NCI-H1417 (cell line): ENCODE results near the gene MYMK.

Source experiments
- DNase-seq, 3 experiments: peaks; one replicate each; lab custom pipeline; 2025; lab: John Stamatoyannopoulos, UW

The MYMK gene

DNA sequence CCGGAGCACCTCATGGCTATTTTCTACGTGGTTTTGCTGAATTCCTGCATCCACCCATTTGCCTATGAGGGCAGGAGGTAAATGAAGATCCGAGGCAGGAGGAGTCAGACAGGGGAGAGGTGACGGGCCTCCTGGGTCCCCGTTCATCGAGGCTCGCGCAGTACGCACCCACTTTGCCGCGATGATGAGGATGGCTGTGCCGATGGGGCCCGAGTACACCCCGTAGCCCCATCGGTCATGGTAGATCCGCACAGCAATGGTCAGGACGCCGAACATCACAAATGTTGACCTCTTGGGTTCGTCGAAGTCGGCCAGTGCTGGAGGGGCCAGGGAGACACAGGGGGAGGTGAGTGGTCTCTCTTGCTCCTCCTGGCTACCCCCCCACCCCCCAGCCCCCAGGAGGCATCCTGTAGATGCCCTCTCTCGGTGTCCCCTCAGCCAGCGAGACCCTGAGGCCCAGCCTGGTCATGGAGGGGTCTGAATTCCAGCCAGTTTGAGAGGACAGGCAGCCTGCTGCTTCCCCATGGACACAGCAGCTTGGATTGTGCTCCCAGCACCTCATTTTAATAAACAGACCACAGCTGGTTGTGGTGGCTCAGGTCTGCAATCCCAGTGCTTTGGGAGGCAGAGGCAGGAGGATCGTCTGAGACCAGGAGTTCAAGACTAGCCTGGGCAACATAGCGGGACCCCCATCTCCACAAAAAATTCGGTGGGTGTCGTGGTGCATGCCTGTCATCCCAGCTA is 5.9 kb downstream of the MYMK start:
- no peak for DNase-seq

DNA sequence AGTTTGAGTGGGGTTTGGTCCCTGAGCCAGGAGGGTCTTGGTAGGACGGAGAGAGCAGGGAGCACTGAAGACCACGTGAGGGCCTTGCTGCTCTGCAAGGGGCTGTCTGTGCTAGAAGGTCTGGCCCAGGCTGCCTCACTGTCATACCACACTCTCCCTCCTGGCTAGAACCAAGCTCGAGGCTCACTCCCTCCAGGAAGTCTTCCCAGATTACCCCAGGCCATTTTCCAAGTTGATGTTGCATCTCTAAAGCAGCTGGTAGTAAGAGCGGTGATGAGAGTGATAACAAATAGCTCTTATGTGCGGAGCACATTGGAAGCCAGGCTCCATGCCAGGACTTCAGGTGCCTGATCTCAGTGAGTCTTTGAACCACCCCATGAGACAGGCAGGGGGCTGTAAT is 6.6 kb downstream of the MYMK start:
- DNase-seq: no peak

DNA sequence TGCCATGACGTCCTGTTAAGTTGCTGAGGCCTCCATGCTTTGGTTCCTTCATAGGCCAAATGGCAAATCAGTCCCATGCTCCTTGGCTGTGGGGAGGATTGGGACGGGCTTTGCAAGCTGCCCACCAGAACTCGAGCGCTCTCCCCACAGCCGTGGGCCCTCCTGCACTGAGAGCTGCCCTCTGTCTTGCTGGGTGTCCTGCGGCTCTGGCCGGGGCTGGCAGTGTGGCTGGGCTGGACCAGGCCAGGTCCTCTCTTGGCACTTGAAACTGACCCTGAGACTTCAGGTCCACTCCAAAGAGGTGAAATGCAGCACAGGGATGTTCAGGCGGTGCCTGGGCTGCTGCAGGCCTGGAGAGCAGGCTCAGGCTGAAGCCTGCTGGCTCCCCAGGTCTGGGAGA is 7.0 kb downstream of the MYMK start:
- no peak for DNase-seq

DNA sequence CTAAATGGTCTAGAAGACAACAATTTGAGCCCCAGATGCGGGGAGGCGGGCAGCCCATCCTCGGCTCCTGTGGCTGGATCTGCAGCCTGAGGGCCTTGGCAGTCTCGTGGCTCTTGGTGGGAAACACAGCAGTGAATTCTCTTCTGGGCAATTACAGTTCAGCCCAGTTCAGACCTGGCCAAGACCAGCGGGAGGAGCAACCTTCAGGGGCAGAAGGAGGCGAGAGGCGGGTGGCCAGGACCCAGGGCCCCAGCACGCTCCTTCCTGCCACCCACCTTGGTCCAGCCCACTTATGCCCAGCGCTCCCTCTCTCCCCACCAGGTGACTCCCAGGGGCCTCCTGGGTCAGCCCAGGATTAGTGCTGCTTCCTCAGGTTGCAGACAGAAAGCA is 7.8 kb downstream of the MYMK start:
- no peak for DNase-seq

DNA sequence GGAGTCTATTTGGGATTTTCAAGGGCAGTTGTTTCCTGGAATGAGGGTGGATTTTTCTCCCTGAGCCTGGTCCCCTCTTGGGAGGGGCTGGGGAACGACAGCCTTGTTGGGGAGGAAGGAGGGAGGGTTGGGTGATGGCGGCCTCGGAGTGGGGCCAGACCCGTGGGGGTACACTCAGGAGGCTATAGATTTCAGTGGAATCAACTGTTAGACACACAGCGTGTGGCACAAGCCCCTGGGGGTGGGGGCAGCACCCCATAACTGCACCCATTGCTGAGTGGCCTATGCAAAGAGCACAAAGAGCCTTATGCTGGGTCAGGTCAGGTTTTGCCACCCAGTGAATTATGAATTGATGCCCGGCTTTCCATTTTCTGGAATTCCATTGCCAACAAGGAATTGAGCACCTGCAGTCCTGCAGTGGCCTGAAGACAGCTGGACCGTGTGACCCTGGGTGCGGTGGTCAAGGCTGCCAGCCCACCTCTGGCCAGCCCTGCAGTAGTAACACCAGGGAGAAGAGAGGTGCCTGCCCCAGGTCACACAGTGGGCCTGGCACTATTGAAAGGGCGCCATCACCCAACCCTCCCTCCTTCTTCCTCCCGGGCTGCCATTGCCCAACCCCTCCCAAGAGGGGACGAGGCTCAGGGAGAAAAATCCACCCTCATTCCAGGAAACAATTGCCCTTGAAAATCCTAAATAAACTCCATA is 8.4 kb downstream of the MYMK start:
- DNase-seq: no peak

DNA sequence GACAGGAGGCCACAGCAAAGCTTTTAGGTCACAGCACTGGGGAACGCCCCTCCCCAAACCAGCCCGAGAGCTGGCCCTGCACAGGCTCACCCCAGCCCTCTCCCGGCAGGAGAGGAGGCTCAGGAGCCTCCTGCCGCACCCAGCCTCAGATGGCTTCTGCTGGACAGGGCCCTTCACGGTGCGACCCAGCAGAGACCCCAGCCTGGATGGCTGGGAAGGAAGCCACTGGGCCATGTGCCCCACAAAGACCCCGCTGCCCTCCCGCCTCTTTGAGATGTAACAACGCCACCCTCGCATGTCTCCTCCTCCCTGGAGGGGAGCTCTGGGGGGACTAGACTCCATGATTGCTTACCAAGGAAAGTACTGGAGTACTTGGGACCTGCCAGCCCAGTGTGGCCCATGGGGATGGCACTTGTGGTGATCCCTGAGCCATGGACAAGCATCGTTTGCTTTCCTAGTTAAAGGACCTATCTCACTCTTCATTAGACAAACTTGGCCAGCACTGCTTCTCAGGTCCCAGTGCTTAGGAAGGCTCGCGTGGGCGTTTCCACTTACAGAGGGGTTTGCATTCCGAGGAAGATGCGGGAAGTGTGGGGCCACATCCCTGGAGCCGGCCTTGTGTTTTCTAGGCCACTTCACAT is 9.0 kb downstream of the MYMK start:
- no peak for DNase-seq

DNA sequence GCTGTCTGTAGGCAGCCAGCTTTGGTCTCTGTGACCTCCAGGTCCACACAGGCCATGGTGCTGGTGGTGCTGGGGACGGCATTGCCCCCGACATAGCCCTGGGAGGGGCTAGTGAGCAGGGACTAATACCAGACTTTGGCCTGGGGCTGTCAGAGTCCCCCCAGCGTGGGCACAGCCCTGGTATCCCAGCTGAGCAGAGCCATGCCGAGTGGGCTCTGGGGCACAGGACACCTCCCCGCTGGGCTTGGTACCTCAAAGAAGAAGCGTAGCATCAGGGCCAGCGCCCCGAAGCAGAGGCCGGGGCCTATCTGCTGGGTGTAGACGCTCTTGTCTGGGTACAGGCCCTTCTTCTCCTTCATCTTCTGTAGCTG is 9.5 kb downstream of the MYMK start:
- DNase-seq: no peak

DNA sequence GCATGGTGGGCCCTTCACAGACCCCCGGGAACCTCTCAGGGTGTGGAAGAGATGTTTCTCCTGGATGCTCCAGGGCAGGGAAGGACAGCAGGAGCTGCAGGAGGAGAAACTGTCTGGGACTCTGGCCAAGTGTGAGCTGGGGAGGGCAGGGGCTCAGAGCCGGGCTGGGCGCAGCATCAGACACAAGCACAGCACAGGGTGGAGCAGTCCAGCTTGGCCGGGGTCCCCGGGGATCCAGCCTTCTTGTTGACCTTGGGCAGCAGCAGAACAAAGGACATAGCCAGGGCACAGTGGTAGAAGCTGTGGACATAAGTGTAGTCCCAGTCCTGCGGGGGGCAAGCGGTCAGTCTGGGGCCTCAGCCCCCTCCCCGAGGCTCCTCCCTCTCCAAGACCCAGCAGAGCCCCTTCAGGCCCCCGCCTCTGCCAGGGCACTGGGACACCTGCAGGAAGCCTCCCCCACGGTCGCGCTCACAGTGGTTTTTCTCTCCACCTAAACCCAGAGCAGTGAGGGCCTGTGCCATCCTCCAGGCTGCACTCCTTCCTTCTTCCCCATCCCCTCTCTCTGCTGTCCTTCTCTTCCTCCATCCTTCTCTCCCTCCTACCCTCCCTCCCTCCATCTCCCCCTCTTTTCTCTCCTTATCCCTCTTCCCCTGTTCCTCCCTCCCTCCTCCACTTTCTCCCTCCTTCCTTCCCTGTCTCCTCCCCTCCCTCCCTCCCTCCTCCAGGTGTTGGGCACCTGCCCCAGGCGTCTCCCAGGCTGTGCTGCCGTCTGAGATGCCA is 10.1 kb downstream of the MYMK start:
- peak; percentile 5 to 78 (median 70) for DNase-seq

DNA sequence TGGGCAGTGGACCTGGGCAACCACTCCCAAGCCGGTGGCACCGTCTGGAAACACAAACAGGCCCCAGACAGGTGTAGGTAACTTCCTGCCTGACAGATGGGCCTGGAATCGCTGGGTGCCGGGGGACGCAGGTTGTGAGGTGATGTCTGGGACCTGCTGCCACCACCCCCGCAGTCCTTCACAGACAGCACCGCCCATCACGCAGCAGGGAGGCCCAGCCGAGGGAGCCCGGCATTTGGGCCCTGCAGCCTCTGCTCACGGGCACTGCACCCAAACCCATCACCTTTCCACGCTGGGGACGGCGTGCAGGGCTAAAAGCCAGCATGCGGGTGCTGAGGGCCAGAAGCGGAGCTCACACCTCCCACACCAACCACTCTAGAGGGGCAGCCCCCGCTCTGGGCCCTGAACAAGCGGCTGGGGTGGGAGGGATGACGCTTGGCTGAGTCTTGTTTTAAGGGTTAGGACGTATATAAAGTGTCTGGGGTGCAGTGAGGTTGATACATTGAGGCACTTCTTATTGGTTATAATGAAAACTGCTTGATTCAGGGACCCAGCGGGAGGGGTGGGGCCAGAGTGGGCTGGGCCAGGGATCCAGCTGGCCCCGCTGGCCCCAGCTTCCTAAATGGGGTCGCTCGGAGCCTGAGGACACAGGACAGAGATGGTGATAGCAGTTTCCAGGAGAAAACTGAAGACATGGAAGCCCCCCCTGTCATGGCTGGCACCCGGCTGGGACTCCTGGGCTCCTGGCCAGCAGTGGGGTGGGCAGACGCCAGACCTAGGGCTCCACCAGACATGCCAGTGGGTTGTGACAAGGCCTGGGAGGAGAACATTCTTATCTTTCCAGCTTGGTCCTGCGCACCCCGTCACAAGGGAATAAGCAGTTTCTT is 11.3 kb downstream of the MYMK start:
- peak in 2 of 3 experiments; percentile 75 to 83 for DNase-seq

DNA sequence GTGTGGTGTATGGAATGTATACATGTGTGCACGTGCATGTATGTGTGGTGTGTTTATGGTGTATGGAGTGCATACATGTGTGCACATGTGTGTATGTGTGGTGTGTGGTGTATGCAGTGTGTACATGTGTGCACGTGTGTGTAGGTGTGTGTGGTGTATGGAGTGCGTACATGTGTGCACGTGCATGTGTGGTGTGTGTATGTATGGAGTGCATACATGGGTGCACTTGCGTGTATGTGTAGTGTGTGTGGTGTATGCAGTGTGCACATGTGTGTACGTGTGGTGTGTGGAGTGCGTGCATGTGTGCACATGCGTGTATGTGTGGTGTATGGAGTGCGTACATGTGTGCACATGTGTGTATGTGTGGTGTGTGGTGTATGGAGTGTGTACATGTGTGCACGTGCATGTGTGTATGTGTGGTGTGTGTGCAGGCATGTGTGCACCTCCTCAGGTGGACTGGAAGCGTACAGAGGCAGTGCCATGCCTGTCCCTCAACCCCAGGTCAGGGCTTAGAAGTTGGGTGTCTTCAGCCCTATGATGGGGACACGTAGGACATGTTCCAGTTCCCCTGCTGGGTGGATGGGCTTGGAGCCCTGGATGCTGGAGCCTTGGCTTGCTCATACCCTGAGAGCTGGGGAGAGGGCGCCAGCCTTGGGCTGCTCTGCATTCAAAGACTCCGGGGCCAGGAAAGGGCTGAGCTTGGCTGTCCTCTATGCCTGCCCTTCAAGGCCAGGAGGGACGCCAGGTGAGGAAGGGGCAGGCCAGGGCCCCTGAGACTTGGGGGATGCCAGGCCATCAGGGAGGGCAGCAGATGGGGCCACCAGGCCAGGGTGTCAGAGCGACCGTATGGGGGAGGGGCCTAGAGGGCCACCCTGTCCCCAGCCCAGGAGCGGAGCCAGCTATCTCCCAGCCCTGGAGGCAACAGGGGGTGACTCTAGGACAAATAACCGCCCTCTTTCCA is 12.2 kb downstream of the MYMK start:
- no peak for DNase-seq

DNA sequence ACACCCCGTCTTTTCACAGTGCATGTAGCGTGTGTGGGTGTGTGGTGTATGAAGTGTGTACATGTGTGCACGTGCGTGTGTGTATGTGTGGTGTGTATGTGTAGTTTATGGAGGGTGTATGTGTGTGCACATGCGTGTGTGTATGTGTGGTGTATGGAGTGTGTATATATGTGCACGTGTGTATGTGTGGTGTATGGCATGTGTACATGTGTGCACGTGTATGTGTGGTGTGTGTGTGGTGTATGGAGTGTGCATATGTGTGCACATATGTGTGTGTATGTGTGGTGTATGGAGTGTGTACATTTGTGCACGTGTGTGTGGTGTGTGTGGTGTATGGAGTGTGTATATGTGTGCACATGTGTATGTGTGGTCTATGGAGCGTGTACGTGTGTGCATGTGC is 13.2 kb downstream of the MYMK start:
- DNase-seq: no peak

DNA sequence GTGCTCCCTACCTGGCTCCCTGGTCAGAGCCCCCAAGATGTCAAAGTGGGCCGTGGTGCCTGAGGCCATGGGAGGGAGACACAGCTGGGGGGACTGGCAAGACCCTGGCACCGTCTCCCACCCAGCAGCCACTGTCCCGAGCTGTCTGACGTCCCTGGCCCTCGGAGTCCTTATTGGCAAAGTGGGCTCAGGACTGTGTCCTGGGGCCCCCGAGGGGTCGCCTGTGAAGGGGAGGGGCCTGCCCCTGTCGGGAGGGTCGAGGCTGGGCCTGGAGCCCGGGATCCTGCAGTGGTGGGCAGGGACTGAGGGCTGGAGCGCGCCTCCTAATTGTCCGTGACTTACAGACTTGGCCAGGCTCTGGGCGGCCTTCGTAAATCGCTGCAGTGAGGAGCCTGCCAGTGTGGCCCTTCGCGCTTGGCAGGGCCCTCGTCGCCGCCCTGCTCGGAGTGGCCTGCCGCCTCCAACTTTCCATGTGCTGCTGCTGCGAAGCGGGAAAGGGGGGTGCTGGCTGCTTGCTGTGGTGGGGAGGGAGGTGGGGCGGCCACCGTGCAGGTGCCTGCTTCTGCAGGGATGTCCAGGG is 13.7 kb downstream of the MYMK start:
- no peak for DNase-seq

DNA sequence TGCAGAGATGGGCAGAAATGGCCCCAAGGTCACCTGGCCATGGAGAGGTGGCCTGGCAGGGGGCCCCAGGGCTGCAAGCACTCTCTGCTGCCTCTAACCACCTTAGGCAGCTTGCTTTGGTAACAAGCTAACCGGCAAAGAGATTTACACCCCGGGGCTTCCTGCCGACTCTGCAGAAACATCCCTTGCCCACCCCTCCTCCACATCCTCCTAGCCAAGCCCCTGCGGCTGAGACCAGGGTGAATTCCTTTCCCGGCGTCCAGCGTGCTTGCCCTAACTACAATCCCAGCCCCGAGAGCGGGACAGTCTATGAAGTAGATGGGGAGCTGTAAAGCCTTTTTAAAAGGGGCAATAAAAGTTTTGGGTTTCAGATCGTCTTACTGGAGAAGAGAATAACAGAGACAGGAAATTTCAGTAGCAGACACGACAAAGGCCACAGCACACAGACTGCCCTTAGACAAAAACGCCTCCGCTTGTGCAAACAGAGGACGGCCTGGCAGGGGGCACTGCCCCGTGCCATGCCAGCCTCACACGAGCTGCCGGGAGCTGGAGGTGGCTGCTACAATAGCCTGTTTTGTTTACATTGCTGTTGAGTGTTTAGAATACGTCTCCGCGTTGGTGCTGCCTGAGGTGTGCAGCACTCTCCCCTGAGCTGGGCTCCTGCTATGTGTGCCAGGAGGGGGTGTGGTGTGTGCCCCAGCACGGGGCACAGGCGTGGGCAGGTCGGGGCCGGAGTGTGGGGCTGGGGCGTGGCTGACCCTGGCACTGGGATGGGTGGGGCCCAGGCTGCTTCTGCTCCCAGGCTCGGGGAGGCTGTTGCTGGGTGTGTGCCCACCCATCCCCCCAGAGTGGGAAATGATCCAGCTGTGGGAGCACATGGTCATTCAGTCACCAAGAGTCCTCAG is 15.3 kb downstream of the MYMK start:
- peak; percentile 6 to 98 (median 95) for DNase-seq

DNA sequence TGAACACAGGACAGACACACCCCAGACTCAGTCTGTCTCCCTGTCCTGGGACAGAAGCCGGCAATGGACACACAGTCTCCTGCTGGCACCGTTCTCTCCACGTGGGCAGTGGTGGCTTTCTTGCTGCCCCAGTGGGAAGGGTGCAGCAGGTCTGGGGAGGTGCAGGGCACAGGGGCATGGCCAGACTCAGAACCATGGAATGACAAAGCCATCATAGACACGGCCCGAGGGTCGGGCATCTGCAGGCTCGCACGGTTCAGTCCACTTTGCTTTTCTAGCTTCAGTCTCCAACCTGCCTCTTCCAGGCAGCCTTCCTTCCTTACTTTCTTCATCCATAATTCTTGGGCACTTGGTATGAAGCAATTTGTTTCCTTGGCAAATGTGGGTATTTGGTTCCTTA is 16.7 kb downstream of the MYMK start:
- DNase-seq: no peak

DNA sequence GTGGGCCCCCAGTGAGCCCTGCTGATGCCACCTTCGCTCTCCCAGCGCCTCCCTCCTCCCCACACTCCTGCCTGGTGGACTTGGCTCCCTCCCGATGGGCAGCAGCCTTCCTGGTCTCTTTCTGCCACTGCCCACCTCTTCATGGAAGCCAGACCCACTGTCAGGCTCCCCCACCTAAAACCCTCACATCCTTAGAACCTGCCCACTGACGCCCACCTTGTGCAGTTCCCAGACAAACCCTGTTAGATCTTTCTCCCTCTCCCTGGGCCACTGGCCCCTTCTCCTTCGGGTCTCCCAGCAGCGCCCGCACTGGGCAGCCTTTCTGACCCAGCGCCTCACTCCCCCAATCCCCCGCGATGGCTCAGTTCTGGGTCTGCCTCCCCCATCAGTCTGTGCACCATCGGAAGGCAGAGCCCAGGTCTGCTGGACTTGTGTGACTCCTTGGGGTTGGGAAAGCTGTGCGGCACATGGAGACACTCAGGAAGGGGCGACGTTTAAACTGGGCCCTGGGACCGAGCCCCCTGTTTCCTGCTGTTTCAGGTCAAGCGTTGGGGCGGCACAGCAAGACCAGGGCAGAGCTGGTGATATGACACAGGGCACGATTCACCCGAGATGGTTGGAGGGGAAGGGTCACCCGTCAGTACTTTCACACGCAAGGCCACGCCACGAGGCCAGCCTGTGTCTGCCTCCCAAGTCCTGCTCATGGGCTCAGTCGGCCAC is 17.4 kb downstream of the MYMK start:
- no peak for DNase-seq

DNA sequence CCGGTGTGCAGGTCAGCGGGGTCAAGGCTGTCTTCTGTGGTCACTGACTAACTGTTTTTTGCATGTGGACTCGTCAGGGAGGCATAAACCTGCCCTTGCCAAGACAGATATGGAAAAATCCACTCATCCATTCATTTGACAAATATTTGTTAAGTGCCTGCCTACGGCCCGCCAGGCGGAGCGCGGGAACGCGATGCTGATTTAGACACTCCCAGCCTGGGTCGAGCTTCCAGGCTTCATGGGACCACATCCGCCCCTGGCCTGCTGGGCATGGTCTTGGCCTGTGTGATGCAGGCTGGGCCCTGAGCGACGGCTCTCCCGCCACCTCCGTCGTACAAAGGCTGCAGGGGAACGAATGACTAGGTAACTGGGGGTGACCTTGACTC is 18.1 kb downstream of the MYMK start:
- peak in 1 of 3 experiments; percentile 10 for DNase-seq

DNA sequence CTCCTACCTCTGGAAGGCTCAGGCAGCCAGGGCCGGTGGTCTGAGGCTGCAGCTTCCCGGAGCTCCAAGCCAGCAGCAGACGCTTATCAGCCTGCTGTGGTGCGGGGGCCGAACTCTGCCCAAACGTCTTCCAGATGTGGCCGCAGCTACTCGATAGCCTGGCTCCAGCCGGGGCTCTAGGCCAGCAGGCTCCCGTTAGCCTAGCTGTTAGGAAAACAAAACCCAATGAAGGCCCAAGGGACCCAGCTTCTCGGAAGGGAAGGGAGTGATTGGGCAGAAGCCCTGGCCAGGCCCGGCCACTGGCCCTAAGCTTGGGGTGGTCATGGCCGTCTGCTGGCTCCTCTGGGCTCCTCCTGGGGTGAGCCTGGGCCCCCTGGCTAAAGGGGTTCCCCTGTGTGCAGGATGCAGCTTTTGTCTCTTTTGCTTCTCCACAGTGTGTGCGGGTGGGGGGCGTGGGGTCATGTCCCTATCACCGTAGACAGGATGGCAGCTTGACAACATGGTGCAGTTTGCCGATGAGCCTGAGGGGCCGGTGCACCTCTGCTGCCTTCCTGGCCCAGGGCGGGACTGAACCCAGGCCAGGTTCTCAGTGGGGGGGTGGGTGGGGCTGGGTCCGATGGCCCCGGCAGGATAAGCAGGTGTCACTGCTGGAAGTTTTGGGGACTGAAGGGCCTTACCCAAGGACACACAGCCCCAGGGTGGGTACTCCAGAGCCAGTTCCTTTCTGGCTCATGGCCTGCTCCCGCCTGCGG is 18.7 kb downstream of the MYMK start:
- no peak for DNase-seq
